Stomach (tissue), 9 donors: ENCODE results near the gene PCYT2. TPM values are rescaled to one million over a fixed set of nuclear protein-coding genes. Genes with fewer than 3 reads are reported as not detected.

Source experiments
- DNase-seq, 2 donors: peaks; one replicate each; pipeline versions ENCODE4 v3.0.0 to v3.0.0-alpha.2; 2013 to 2019
- H3K27ac ChIP-seq, 5 donors: fragments of 200-600 bp in 4 of 5; sonication (generic) in 4 of 5; one replicate each; pipeline ENCODE4 v1.5.1; 2013 to 2019; ENCODE audit warnings: mild to moderate bottlenecking in 1 of 5, moderate library complexity in 1 of 5
- H3K27me3 ChIP-seq, 3 donors: fragments of 200-600 bp; sonication (generic); one replicate each; pipeline ENCODE4 v1.5.1; 2017 to 2019; ENCODE audit warnings: mixed run types in 1 of 3
- H3K36me3 ChIP-seq, 4 donors: fragments of 200-600 bp; sonication (generic); 1 replicate in 3 of 4; 2 replicates in 1 of 4; pipeline ENCODE4 v1.5.1; 2016 to 2019
- H3K4me1 ChIP-seq, 4 donors: fragments of 200-600 bp; sonication (generic); one replicate each; pipeline ENCODE4 v1.5.1; 2016 to 2019
- H3K4me3 ChIP-seq, 4 donors: fragments of 200-600 bp; sonication (generic) in 3 of 4; one replicate each; pipeline ENCODE4 v1.5.1; 2016 to 2019; ENCODE audit warnings: mild to moderate bottlenecking in 1 of 4
- H3K9me3 ChIP-seq, 4 donors: fragments of 200-600 bp; sonication (generic); one replicate each; pipeline ENCODE4 v1.5.1; 2016 to 2019
- CTCF ChIP-seq, 7 experiments: fragments of 450-650 bp in 4 of 7; fragments of 200-600 bp in 3 of 7; sonication (generic) in 3 of 7; IDR thresholded peaks; one replicate each; pipeline ENCODE4 v1.5.1; 2016 to 2019; ENCODE audit warnings: antibody characterized with exemption in 7 of 7, control low read depth in 2 of 7, mild to moderate bottlenecking in 1 of 7
- EP300 ChIP-seq: sonication (generic); formaldehyde crosslinking; IDR thresholded peaks from one replicate; pipeline ENCODE4 v1.6.1; 2017; ENCODE audit warnings: antibody characterized with exemption
- POLR2A ChIP-seq, 4 donors: fragments of 450-650 bp; IDR thresholded peaks; one replicate each; pipeline ENCODE4 v1.6.1; 2016; ENCODE audit warnings: antibody characterized with exemption in 4 of 4, control low read depth in 2 of 4, mild to moderate bottlenecking in 1 of 4, moderate library complexity in 1 of 4
- POLR2AphosphoS5 ChIP-seq, 3 donors: sonication (generic); formaldehyde crosslinking; IDR thresholded peaks; one replicate each; pipeline ENCODE4 v1.6.1; 2016; ENCODE audit warnings: antibody characterized with exemption in 3 of 3
- WGBS, 5 donors: extraction: QIAGEN DNeasy Blood & Tissue Kit in 3 of 5; methylation state at CpG; one replicate each; pipeline versions ENCODE4 v1.1.5 to v1.1.7; 2013 to 2018; 5-methylcytosine and 5-hydroxymethylcytosine counted together
- intact Hi-C: fragments of 100-400 bp; cut with DNase I; formaldehyde crosslinking; loops from one replicate; pipeline ENCODE4 v1.15.1; 2023; ENCODE audit warnings: low total_unique reads
- polyA plus RNA-seq, 3 donors: library from polyadenylated mRNA; stranded (reverse); fragments of 200-250 nt; gene quantifications; one replicate each; pipeline ENCODE4 v1.2.3, GENCODE V29; 2013
- total RNA-seq, 5 donors: library from RNA; depleted of rRNA; stranded (reverse); fragments of >200 nt; gene quantifications; one replicate each; pipeline versions ENCODE4 v1.1.0 to v1.2.3, GENCODE V29; 2014 to 2016
- donor health status: healthy with polysubstance abuse.
- donor health status: Bipolar disorder and iron deficiency.
- donor health status: healthy.

The PCYT2 gene
- total and polyA plus RNA-seq, 8 donors: 17.5 to 119 (median 41.2) TPM

- intact Hi-C loops: no loop called here
- Histone ChIP-seq H3K36me3 (peaks cover 86 to 100% (median 100%) of the 10 kb centered on the region in 4 donors), H3K4me1 (peaks cover 11 to 27% (median 27%) of the 10 kb centered on the region in 4 donors), H3K4me3 (no peak overlapping the region), H3K27ac (no peak overlapping the region), H3K27me3 (no peaks in the 10 kb centered on the region), H3K9me3 (no peaks in the 10 kb centered on the region)
- TF ChIP-seq EP300: no peak
- TF ChIP-seq POLR2A (IDR thresholded peaks at IDR 0.05): no peak
- no peak for TF ChIP-seq POLR2AphosphoS5 (IDR thresholded peaks at IDR 0.05)
- no peak for TF ChIP-seq CTCF (IDR thresholded peaks at IDR 0.05)
- no peak for DNase-seq
- WGBS, 5 donors: 92 to 96% (median 94%) methylated on average over 5 to 16 of the region's 16 CpGs
Measured at GRCh38 chr17:81851423-81851822, 59.8 kb downstream of the PCYT2 start.

Other genes starting within 250 kb of the PCYT2 start
- gene OXLD1, start 244.8 kb downstream of the PCYT2 start, total RNA-seq: 100 to 1,000 TPM in 2 of 5 donors, 10 to 100 TPM in 1, 1 to 10 TPM in 1, not detected in 1; 9.9 to 112 (median 61.2) TPM
- gene OXLD1, start 244.8 kb downstream of the PCYT2 start, polyA plus RNA-seq: 10 to 100 TPM; 59.6 to 82.2 (median 64.5) TPM
- 100 to 1,000 TPM in 1 of 5 donors, 10 to 100 TPM in 1, 1 to 10 TPM in 2, under 1 TPM in 1; 0.58 to 279 (median 9.4) TPM for gene CCDC137, start 244.7 kb downstream of the PCYT2 start, total RNA-seq
- gene CCDC137, start 244.7 kb downstream of the PCYT2 start, polyA plus RNA-seq: 10 to 100 TPM; 18.2 to 26.0 (median 23.3) TPM
- gene ARL16, start 227.6 kb downstream of the PCYT2 start, total RNA-seq: 100 to 1,000 TPM in 1 of 5 donors, 10 to 100 TPM in 3, 1 to 10 TPM in 1; 8.1 to 109 (median 25.7) TPM
- gene ARL16, start 227.6 kb downstream of the PCYT2 start, polyA plus RNA-seq: 10 to 100 TPM; 43.5 to 67.1 (median 55.6) TPM
- 100 to 1,000 TPM in 4 of 5 donors, 10 to 100 TPM in 1; 52.0 to 275 (median 142) TPM for gene HGS, start 227.4 kb downstream of the PCYT2 start, total RNA-seq
- 100 to 1,000 TPM in 2 of 3 donors, 10 to 100 TPM in 1; 86.1 to 138 (median 105) TPM for gene HGS, start 227.4 kb downstream of the PCYT2 start, polyA plus RNA-seq
- 100 to 1,000 TPM in 1 of 5 donors, 10 to 100 TPM in 3, 1 to 10 TPM in 1; 3.5 to 146 (median 47.8) TPM for gene MRPL12, start 208.0 kb downstream of the PCYT2 start, total RNA-seq
- 100 to 1,000 TPM in 2 of 3 donors, 10 to 100 TPM in 1; 90.6 to 178 (median 158) TPM for gene MRPL12, start 208.0 kb downstream of the PCYT2 start, polyA plus RNA-seq
- gene SLC25A10, start 199.1 kb downstream of the PCYT2 start, total RNA-seq: 10 to 100 TPM in 3 of 5 donors, 1 to 10 TPM in 2; 3.5 to 55.6 (median 17.6) TPM
- gene SLC25A10, start 199.1 kb downstream of the PCYT2 start, polyA plus RNA-seq: 10 to 100 TPM; 33.2 to 40.7 (median 34.1) TPM
- gene GCGR, start 107.2 kb downstream of the PCYT2 start, total RNA-seq: under 1 TPM in 1 of 5 donors, not detected in 4; 0.55 TPM
- gene GCGR, start 107.2 kb downstream of the PCYT2 start, polyA plus RNA-seq: under 1 TPM in 1 of 3 donors, not detected in 2; 0.38 TPM
- 100 to 1,000 TPM in 1 of 5 donors, 10 to 100 TPM in 4; 23.7 to 150 (median 51.0) TPM for gene MCRIP1, start 78.1 kb downstream of the PCYT2 start, total RNA-seq
- gene MCRIP1, start 78.1 kb downstream of the PCYT2 start, polyA plus RNA-seq: 100 to 1,000 TPM; 104 to 144 (median 114) TPM
- not detected for gene PPP1R27, start 76.3 kb downstream of the PCYT2 start, total RNA-seq
- 1 to 10 TPM in 1 of 3 donors, under 1 TPM in 1, not detected in 1; 0.58 to 2.0 TPM for gene PPP1R27, start 76.3 kb downstream of the PCYT2 start, polyA plus RNA-seq
- gene P4HB, start 50.9 kb downstream of the PCYT2 start, total RNA-seq: 1,000 to 10,000 TPM in 2 of 5 donors, 100 to 1,000 TPM in 3; 401 to 1,308 (median 815) TPM
- 100 to 1,000 TPM; 426 to 709 (median 528) TPM for gene P4HB, start 50.9 kb downstream of the PCYT2 start, polyA plus RNA-seq
- 100 to 1,000 TPM in 3 of 5 donors, 10 to 100 TPM in 2; 57.1 to 435 (median 117) TPM for gene ARHGDIA, start 40.1 kb downstream of the PCYT2 start, total RNA-seq
- gene ARHGDIA, start 40.1 kb downstream of the PCYT2 start, polyA plus RNA-seq: 100 to 1,000 TPM; 154 to 240 (median 212) TPM
- gene ALYREF, start 19.8 kb downstream of the PCYT2 start, total RNA-seq: 100 to 1,000 TPM in 2 of 5 donors, 10 to 100 TPM in 2, 1 to 10 TPM in 1; 5.8 to 224 (median 90.1) TPM
- 10 to 100 TPM; 33.6 to 42.3 (median 36.8) TPM for gene ALYREF, start 19.8 kb downstream of the PCYT2 start, polyA plus RNA-seq
- 100 to 1,000 TPM in 3 of 5 donors, 10 to 100 TPM in 2; 49.8 to 141 (median 108) TPM for gene ANAPC11, start 19.7 kb downstream of the PCYT2 start, total RNA-seq
- 100 to 1,000 TPM; 231 to 276 (median 257) TPM for gene ANAPC11, start 19.7 kb downstream of the PCYT2 start, polyA plus RNA-seq
- 1 to 10 TPM in 2 of 5 donors, not detected in 3; 1.4 to 2.0 TPM for gene NPB, start 9.2 kb downstream of the PCYT2 start, total RNA-seq
- gene NPB, start 9.2 kb downstream of the PCYT2 start, polyA plus RNA-seq: under 1 TPM in 2 of 3 donors, not detected in 1; 0.83 to 0.93 TPM
- gene SIRT7, start 6.8 kb upstream of the PCYT2 start, total RNA-seq: 100 to 1,000 TPM in 1 of 5 donors, 10 to 100 TPM in 4; 22.8 to 128 (median 56.0) TPM
- gene SIRT7, start 6.8 kb upstream of the PCYT2 start, polyA plus RNA-seq: 10 to 100 TPM; 18.2 to 46.9 (median 44.1) TPM
- gene MAFG, start 16.3 kb upstream of the PCYT2 start, total RNA-seq: 10 to 100 TPM in 4 of 5 donors, 1 to 10 TPM in 1; 2.3 to 30.4 (median 20.3) TPM
- gene MAFG, start 16.3 kb upstream of the PCYT2 start, polyA plus RNA-seq: 1 to 10 TPM; 7.2 to 8.9 (median 8.1) TPM
- gene PYCR1, start 25.9 kb upstream of the PCYT2 start, total RNA-seq: 10 to 100 TPM in 3 of 5 donors, 1 to 10 TPM in 1, not detected in 1; 8.9 to 28.8 (median 15.7) TPM
- gene PYCR1, start 25.9 kb upstream of the PCYT2 start, polyA plus RNA-seq: 10 to 100 TPM; 20.0 to 73.8 (median 47.4) TPM
- not detected for gene MYADML2, start 35.8 kb upstream of the PCYT2 start, total RNA-seq
- gene MYADML2, start 35.8 kb upstream of the PCYT2 start, polyA plus RNA-seq: not detected
- gene NOTUM, start 49.8 kb upstream of the PCYT2 start, total RNA-seq: 1 to 10 TPM in 1 of 5 donors, under 1 TPM in 1, not detected in 3; 0.58 to 1.5 TPM
- gene NOTUM, start 49.8 kb upstream of the PCYT2 start, polyA plus RNA-seq: 1 to 10 TPM in 1 of 3 donors, under 1 TPM in 2; 0.37 to 3.8 (median 0.46) TPM
- gene ASPSCR1, start 66.2 kb upstream of the PCYT2 start, total RNA-seq: 100 to 1,000 TPM in 1 of 5 donors, 10 to 100 TPM in 4; 11.7 to 143 (median 34.8) TPM
- gene ASPSCR1, start 66.2 kb upstream of the PCYT2 start, polyA plus RNA-seq: 10 to 100 TPM; 56.9 to 82.0 (median 60.8) TPM
- 100 to 1,000 TPM in 2 of 5 donors, 10 to 100 TPM in 3; 22.0 to 213 (median 53.1) TPM for gene CENPX, start 111.5 kb upstream of the PCYT2 start, total RNA-seq
- 100 to 1,000 TPM; 142 to 231 (median 215) TPM for gene CENPX, start 111.5 kb upstream of the PCYT2 start, polyA plus RNA-seq
- 100 to 1,000 TPM in 1 of 5 donors, 10 to 100 TPM in 3, 1 to 10 TPM in 1; 8.3 to 171 (median 42.9) TPM for gene LRRC45, start 111.9 kb upstream of the PCYT2 start, total RNA-seq
- 10 to 100 TPM; 12.7 to 21.1 (median 20.9) TPM for gene LRRC45, start 111.9 kb upstream of the PCYT2 start, polyA plus RNA-seq
- gene RAC3, start 120.3 kb upstream of the PCYT2 start, total RNA-seq: 10 to 100 TPM in 1 of 5 donors, 1 to 10 TPM in 3, not detected in 1; 1.2 to 11.6 (median 2.5) TPM
- 10 to 100 TPM; 13.1 to 24.8 (median 16.2) TPM for gene RAC3, start 120.3 kb upstream of the PCYT2 start, polyA plus RNA-seq
- gene DCXR, start 126.3 kb upstream of the PCYT2 start, total RNA-seq: 100 to 1,000 TPM in 2 of 5 donors, 10 to 100 TPM in 3; 11.1 to 461 (median 100.0) TPM
- 100 to 1,000 TPM; 352 to 403 (median 396) TPM for gene DCXR, start 126.3 kb upstream of the PCYT2 start, polyA plus RNA-seq
- gene RFNG, start 140.4 kb upstream of the PCYT2 start, total RNA-seq: 10 to 100 TPM; 12.5 to 66.5 (median 28.3) TPM
- gene RFNG, start 140.4 kb upstream of the PCYT2 start, polyA plus RNA-seq: 10 to 100 TPM; 22.5 to 55.2 (median 26.0) TPM
- 100 to 1,000 TPM in 1 of 5 donors, 10 to 100 TPM in 4; 28.0 to 329 (median 86.4) TPM for gene GPS1, start 140.5 kb upstream of the PCYT2 start, total RNA-seq
- 100 to 1,000 TPM; 103 to 139 (median 129) TPM for gene GPS1, start 140.5 kb upstream of the PCYT2 start, polyA plus RNA-seq
- gene DUS1L, start 154.4 kb upstream of the PCYT2 start, total RNA-seq: 100 to 1,000 TPM in 2 of 5 donors, 10 to 100 TPM in 3; 63.2 to 286 (median 94.6) TPM
- 100 to 1,000 TPM; 126 to 189 (median 174) TPM for gene DUS1L, start 154.4 kb upstream of the PCYT2 start, polyA plus RNA-seq
- 100 to 1,000 TPM in 3 of 5 donors, 10 to 100 TPM in 2; 22.8 to 268 (median 175) TPM for gene FASN, start 186.8 kb upstream of the PCYT2 start, total RNA-seq
- gene FASN, start 186.8 kb upstream of the PCYT2 start, polyA plus RNA-seq: 10 to 100 TPM; 36.0 to 97.8 (median 53.3) TPM